GM19099 (cell line): Measurements from ENCODE around the gene PSEN2.

Experiments used
- POLR2A ChIP-seq: IDR thresholded peaks from 3 replicates; pipeline ENCODE4 v1.6.1; 2011; ENCODE audit warnings: low read depth; ENCODE audit not compliant: insufficient read length; ENCODE audit errors: extremely low read depth

Gene PSEN2

DNA sequence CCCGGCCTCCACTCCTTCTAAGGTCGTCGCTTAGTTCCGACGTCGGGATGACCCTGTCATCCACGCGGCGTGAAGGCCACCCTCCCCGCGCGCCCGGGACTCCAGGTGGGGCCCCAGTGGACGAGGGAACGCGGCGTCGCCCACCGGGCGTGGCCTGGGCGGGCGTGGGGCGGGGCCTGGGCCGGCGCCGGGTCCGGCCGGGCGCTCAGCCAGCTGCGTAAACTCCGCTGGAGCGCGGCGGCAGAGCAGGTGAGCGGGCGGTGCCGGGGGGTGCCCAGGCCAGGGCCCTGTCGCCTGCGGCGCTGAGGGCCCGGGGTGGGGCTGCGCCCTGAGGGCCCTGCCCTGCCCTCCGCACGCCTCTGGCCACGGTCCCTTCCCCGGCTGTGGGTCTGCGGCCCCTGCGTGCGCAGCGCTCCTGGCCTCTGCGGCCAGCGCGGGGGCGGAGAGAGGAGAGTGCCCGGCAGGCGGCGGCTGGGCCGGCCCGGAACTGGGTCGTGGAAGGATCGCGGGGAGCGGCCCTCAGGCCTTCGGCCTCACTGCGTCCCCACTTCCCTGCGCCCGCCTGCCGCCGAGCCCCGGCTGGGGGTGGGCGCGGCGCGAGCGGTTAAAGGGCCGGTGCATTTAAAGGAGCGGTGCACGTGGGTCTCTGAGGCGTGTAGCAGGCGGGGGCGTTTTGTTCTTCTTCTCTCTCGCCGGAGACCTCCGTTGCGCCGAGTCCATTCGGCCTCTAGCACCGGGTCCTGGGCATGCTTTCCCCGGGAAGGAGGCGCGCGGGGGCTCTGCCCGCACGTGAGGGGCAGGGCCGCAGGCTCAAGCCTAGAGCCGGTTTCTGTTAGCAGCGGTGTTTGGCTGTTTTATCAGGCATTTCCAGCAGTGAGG is at the start of gene PSEN2:
Gene PSEN2, plus strand, starts transcription at position 216 of the 879 bp plus-strand sequence. CDS start 11,292 bp downstream, outside the sequence.
- peak; percentile 67 for TF ChIP-seq POLR2A

DNA sequence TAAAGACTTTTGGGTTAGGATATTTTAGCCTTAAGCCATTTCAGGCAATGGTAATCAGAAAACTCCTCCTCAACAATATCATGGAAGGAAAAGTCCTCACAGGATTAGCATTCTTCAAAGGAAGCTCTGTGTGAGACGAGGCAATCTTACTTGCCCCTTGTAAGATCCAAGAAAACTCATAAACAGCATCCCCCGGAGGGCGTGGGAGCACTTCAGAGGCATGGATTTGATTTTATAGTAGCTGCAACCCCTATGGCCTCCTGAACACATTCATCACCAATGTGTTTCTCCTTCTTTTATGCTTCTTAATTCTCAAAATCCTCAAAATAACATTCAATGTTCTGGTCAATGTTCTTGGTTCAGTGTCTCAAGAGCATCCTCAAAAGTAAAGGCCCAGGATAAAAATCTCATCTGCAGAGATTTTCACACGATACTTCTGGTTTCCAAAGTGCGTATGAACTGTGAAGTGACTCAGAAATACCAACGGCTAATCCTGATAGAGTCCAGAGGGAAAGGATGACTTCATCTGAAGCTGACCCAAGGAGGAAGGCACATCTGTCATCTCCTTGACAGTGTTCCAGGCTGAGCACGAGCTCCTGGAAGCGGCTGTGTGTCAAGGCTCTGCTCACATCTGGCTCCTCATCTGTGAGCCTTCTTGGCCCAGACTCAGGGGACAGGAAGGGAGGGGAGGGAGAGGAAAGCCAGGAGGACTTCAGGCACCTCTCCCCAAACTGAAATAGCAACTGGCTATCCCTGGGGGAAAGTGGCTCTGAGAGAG is 49.3 kb upstream of the PSEN2 start:
- no peak for TF ChIP-seq POLR2A

DNA sequence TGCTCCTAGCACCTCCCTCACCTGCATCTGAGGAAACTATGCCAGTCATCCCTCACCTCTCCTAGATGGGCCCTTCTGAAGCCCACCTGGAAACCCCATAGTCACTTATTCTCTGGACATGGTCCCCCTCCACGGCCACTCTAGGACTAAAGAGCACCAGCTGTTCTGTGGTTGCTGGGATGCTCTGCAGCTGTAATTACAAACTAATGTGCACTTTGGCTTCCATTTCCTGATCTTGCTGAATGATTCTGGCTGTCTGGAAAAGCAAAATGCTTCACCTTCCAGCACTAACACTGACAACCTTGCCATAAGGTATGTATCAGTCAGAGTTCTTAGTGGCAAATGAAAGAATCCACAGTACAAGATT is 48.7 kb upstream of the PSEN2 start:
- no peak for TF ChIP-seq POLR2A

DNA sequence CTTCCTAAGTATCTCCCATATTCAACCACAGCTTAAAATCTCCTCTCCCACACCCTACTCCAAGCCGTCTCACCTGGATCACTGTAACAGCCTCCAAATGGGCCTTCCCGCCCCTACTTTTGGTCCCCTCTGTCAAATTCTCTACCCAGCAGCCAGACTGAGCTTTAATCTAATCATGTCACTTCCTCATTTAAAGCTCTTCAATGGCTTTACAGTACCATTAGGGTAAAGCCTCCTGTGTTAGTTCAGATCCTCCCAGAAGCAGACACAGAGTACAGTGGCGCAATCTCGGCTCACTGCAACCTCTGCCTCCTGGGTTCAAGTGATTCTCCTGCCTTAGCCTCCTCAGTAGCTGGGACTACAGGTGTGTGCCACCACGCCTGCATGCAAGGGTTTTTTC is 46.8 kb upstream of the PSEN2 start:
- TF ChIP-seq POLR2A: no peak

DNA sequence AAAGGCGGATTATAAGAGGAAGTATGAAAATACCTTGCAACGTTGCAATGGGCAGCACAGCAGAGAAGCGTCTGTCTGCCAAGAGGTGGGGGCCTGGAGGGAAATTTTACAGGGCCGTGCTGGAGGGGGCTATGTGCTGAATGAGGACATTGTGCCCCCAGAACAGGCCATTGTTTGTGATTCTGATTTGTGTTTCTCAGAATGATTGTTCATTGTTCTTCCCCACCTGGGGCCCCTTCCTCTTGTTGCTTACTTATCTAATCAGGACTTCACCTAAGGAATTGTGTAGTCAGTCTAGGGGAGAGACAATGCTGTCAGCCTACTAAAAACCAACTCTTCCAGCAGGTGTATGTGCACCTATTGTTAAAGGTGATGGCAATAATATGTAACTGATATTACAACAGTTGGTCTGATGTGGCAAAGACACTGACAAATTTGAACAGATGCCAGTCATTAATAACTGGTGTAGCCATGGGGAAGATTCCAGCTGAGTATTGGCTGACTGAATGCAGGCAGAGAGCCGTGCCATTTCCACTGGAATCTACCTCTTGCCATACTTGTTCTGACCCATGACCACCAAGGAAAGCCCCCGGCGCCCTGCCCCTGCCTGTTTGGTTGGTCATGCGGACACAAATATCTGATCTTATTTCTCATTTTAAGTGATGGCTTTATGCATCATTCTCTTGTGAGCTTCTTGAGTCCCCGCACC is 45.2 kb upstream of the PSEN2 start:
- TF ChIP-seq POLR2A: no peak

DNA sequence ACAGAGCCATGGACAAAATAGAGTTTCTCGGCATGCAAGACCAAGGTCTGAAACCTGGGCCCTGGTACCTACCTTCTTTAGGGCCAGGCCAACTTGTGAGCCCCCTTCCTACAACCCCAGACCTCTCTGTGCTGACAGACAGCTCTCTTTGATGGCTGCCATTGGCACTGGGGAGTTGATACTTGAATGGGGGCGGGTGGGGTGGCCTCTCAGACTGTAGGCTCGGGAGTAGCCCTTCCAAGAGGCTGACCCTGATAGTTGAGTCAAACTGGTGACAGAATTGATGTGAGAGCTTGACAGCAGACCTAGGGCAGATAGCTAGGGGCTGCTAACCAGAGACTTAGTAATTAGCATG is 44.7 kb upstream of the PSEN2 start:
- no peak for TF ChIP-seq POLR2A

DNA sequence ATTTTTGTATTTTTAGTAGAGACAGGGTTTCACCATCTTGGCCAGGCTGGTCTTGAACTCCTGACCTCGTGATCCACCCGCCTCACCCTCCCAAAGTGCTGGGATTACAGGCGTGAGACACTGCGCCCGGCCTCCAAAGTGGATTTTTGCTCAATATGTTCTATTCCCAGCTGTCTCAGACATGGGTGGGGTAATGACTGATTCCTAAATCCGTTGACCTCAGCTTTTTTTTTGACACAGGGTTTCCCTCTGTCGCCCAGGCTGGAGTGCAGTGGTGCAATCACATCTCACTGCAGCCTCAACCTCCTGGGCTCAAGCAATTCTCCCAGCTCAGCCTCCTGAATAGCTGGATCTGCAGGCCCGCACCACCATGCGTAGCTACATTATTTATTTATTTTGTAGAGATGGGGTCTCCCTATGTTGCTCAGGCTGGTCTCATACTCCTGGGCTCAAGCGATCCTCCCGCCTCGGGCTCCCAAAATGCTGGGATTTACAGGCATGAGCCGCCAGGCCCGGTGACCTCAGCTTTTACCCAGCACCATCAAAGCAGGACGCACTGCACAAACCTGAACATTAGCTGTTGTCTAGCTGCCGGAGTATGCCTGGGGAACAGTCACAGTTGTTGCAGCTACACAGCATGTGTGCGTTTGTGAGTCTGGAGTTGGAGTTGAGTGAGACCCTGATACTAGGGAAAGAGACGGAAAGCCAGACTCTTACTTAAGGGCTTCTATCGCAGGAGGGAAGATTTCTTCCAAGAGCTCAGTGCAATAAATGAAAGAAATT is 43.7 kb upstream of the PSEN2 start:
- TF ChIP-seq POLR2A: no peak

DNA sequence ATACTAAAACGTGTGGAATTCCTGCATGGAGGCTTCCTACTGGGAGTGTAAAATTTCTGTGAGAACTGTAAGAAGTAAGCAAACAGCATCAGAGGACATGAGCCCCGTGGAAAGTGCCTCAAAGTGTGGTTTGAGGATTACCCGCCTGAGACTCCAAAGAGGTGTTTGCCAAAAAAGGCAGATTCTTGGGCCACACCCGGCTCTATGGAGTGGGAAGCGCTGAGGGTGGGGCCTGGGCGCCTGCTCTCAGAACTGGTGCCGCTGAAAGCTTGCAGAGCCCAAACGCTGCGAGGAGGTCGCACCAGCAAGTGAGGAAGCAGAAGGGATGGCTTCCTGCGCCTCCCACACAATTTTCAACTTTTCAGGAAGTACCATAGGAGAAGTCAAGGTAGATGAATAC is 43.0 kb upstream of the PSEN2 start:
- TF ChIP-seq POLR2A: no peak

DNA sequence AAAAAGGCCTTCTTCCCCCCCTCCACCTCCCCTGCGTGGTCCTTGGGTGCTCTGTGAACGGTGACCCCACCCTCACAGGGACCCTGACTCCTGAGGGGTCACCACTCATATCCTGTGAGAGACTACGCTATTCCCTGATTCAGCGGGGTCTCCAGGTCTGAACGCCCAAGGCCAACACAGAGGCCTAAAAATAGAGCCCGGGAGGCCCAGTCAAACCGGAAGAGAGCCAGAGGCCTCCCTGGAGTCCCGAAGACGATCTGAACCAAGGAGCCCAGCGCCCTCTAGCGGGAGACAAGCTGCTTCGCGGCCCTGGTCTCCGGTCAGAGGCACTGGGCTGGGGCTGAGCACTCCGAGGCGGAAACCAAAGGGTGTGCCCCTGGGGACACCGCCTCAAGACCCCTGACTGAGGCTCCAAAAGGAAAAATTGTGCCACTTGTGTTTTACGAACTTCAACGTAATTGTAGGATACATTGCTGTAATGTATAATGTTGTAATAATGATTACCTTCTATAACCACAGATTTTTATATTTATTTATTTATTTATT is 42.4 kb upstream of the PSEN2 start:
- TF ChIP-seq POLR2A: no peak

DNA sequence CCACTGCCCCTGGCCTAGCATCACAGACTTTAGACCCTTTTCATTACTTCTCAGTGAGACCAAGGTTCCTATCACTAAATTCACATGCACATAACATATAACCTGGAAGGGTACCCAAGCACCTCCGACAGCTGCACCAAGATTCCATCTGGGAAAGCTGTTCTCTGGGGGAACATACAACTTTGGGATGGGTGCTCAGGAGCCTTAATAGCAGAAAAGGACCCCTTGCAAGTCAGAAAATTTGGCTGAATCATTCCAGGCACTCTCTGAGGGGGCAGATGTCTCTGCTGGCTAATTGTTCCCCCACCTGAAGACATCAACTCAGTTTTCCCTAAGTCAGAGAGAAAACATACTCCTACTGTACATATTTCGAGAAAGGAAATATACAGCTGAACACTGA is 41.3 kb upstream of the PSEN2 start:
- no peak for TF ChIP-seq POLR2A

DNA sequence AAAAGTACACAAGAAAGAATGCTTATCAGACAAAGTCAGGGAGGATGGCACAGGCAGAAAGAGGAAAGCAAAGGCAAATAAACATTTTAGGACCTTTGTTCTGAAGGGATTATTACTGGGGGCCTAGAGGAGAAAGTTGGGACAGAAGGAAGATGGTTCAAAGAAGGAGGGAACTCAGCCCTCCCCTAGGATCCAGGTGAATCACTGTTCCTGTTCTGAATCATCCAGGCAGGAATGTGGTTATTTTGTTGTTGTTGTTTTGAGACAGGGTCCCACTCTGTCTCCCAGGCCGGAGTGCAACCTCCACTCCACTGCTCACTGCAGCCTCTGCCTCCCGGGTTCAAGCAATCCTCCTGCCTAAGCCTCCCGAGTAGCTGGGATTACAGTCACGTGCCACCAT is 38.5 kb upstream of the PSEN2 start:
- TF ChIP-seq POLR2A: no peak

DNA sequence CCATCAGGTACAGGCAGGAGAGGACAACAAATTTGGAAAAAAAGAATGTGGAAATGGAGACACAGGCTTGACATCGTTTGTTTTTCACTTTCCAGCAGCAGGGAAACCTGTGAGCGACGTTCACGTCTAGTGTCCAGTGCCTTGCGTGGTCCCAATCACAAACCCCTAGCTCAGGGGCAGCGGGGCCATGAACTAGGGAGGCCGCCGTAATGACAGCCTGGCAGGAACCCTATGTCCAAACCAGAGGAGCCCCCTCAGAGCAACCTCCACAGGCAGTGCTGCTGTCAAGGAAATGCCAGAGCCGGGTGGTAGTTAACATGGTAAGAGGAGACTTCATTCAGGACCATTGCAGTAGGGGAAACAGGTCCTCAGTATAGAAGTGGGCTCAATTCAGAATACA is 37.8 kb upstream of the PSEN2 start:
- TF ChIP-seq POLR2A: no peak

DNA sequence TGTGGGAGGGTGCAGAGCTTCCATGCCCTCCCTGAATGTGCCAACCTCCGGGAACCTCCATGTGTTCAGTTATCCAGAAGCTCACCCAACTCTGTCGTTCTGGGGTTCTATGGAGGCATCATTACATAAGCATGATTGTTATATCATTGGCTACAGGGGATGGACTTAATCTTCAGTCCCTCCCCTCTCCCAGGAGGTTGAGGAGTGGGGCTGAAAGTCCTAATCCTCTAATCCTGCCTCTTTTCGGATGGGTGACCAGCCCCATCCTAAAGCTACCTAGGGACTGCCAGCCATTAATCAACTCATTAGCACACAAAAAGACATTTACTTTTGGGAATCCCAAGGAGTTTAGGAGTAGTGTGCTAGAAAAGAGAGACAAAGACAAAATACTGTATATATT is 32.0 kb upstream of the PSEN2 start:
- no peak for TF ChIP-seq POLR2A

DNA sequence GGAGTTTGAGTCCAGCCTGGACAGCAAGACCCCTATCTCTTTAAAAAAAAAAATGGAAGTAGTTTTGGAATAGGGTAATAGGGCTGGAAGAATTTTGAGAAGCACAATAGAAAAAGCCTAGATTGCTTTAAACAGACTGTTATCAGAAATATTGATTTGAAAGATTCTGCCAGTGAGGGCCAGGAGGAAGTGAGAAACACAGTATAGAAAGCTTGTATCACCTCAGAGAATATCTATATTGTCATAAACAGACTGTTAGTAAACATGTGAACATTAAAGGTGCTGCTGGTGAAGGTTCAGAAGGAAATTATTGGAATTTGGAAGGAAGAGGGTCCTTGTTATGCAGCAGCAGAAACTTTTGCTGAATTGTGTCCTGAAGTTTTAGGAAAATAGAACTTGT is 24.8 kb upstream of the PSEN2 start:
- no peak for TF ChIP-seq POLR2A
